Activated B cell treated with CpG ODN at 0.5 μM for 24 hours (primary cell): ENCODE measurements around the gene LOC101059915.

ENCODE experiments used
- ATAC-seq: fragments of 200-7000 bp; cut with Tn5 transposase; one replicate; pipeline ENCODE4 v1.10.0; 2021; ENCODE audit warnings: low read depth, mild to moderate bottlenecking, moderate library complexity
- CTCF ChIA-PET: fragments of 350-600 bp; sonication (Branson Sonifier 250); formaldehyde crosslinking; loops from one replicate; lab custom pipeline; 2021; ENCODE audit warnings: antibody characterized with exemption; lab: Charles Lee
- POLR2A ChIA-PET: fragments of 350-600 bp; sonication (Branson Sonifier 250); formaldehyde crosslinking; loops from one replicate; lab custom pipeline; 2021; ENCODE audit warnings: antibody characterized with exemption; lab: Charles Lee
- DNase-seq: peaks from one replicate; pipeline ENCODE4 v3.0.0; 2022
- H3K27ac Mint-ChIP-seq: one replicate; pipeline ENCODE4 v1.8.0; 2020; ENCODE audit warnings: mixed read lengths
- H3K27me3 Mint-ChIP-seq: one replicate; pipeline ENCODE4 v1.8.0; 2021; ENCODE audit warnings: mixed read lengths
- H3K36me3 Mint-ChIP-seq: one replicate; pipeline ENCODE4 v1.8.0; 2021; ENCODE audit warnings: low read depth, mixed read lengths
- H3K4me1 Mint-ChIP-seq: one replicate; pipeline ENCODE4 v1.8.0; 2021; ENCODE audit warnings: mixed read lengths
- H3K4me3 Mint-ChIP-seq: one replicate; pipeline ENCODE4 v1.8.0; 2020; ENCODE audit warnings: mild to moderate bottlenecking, mixed read lengths
- H3K9me3 Mint-ChIP-seq: one replicate; pipeline ENCODE4 v1.8.0; 2020; ENCODE audit warnings: mixed read lengths
- intact Hi-C: fragments of 100-400 bp; cut with micrococcal nuclease; formaldehyde crosslinking; loops from one replicate; pipeline ENCODE4 v1.15.1; 2024
- TF ChIP-seq, protein P1 (sequence below): fragments of 200-600 bp; IDR thresholded peaks from one replicate; pipeline ENCODE4 v1.8.0; 2022; ENCODE audit warnings: antibody characterized with exemption, mild to moderate bottlenecking

LOC101059915 gene

GRCh38 chrX:71650333-71650969, 16.9 kb upstream of the LOC101059915 start:
- intact Hi-C loops = loop anchor here (1.0 to 5.0 kb wide), 3 partner anchors 32 to 78 kb away; partner anchors contain the start of gene CXCR3
- ChIA-PET POLR2A (interaction anchor here (1.6 kb wide), 1 partner anchor 32 kb away, joined by 4 read pairs; the partner anchor contains the start of gene CXCR3), CTCF (interaction anchor here (0.6 to 1.6 kb wide), 2 partner anchors 28 to 42 kb away, joined by 3 read pairs; no protein-coding TSS in a partner anchor)
- ATAC-seq = peak; percentile 81
- no peaks in the 10 kb centered on the region for H3K36me3 Mint-ChIP-seq
- no peak overlapping the region for H3K4me3 Mint-ChIP-seq
- no peak overlapping the region for H3K27ac Mint-ChIP-seq
- TF ChIP-seq, protein P1, sequence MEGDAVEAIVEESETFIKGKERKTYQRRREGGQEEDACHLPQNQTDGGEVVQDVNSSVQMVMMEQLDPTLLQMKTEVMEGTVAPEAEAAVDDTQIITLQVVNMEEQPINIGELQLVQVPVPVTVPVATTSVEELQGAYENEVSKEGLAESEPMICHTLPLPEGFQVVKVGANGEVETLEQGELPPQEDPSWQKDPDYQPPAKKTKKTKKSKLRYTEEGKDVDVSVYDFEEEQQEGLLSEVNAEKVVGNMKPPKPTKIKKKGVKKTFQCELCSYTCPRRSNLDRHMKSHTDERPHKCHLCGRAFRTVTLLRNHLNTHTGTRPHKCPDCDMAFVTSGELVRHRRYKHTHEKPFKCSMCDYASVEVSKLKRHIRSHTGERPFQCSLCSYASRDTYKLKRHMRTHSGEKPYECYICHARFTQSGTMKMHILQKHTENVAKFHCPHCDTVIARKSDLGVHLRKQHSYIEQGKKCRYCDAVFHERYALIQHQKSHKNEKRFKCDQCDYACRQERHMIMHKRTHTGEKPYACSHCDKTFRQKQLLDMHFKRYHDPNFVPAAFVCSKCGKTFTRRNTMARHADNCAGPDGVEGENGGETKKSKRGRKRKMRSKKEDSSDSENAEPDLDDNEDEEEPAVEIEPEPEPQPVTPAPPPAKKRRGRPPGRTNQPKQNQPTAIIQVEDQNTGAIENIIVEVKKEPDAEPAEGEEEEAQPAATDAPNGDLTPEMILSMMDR = no peak
- H3K4me1 Mint-ChIP-seq = peaks cover 14% of the 10 kb centered on the region
- no peaks in the 10 kb centered on the region for H3K9me3 Mint-ChIP-seq
- DNase-seq = no peak
- H3K27me3 Mint-ChIP-seq = no peaks in the 10 kb centered on the region

DNA sequence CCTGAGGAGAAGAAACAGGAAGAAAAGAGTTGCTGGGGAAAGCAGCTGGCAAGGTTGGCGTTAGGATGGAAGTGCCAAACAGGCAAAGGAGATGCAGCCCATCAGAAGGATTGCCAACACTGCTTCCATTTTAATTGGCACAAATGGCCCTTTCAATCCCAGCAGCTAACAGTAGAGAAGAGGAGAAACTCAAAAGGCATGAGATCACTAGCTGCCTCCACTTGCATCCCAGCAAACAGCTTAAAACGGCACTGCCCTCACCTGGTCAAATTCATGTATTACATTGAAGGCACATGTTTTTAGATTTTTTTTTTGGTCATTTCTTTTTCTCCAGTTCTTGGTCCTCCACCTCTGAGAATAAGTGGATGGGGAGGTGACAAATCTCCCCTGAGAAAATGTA, 14.9 kb upstream of the LOC101059915 start:
- Mint-ChIP-seq H3K4me3 (no peak overlapping the region), H3K27ac (no peak overlapping the region), H3K9me3 (no peaks in the 10 kb centered on the region), H3K27me3 (no peaks in the 10 kb centered on the region), H3K36me3 (no peaks in the 10 kb centered on the region), H3K4me1 (peaks cover 14% of the 10 kb centered on the region)
- CTCF ChIA-PET = interaction anchor here (0.6 to 2.0 kb wide), 9 partner anchors 10 to 235 kb away, joined by 3 to 9 read pairs (median 4); partner anchors contain the start of gene CXCR3
- intact Hi-C loops = loop anchor here (5.0 kb wide), 1 partner anchor 80 kb away; no protein-coding TSS in a partner anchor
- ATAC-seq (peak; percentile 60), DNase-seq (no peak)
- POLR2A ChIA-PET = no interaction called here
- TF ChIP-seq, protein P1 = no peak

- Mint-ChIP-seq H3K4me3 (no peak overlapping the region), H3K4me1 (peaks cover 14% of the 10 kb centered on the region), H3K27me3 (no peaks in the 10 kb centered on the region), H3K36me3 (no peaks in the 10 kb centered on the region), H3K27ac (no peak overlapping the region), H3K9me3 (no peaks in the 10 kb centered on the region)
- no peak for ATAC-seq
- CTCF ChIA-PET = interaction anchor here (2.0 kb wide), 1 partner anchor 89 kb away, joined by 6 read pairs; no protein-coding TSS in a partner anchor
- TF ChIP-seq, protein P1 = no peak
- DNase-seq = no peak
- intact Hi-C loops = loop anchor here (5.0 kb wide), 1 partner anchor 81 kb away; no protein-coding TSS in a partner anchor
- POLR2A ChIA-PET = no interaction called here
Observed at GRCh38 chrX:71653344-71653743, 14.0 kb upstream of the LOC101059915 start.

DNA sequence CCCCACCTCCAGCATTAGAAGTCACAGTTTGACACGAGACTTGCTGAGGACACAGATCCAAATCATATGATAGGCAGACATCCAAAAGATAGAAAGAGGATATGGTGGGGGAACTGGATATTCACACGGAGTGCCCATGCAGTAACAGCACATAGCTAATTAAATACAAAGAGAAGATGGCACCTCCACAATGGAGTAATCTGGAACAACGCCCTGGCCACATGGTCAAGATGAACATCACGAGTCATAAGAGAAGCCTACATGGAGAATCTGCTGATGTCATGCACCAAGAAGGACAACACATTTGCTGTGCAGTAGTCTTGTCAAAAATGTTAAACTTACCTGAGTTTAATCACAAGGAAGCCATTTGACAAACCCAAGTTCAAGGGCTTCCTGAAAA, 10.1 kb upstream of the LOC101059915 start:
- no peak for DNase-seq
- H3K27ac Mint-ChIP-seq = no peak overlapping the region

DNA sequence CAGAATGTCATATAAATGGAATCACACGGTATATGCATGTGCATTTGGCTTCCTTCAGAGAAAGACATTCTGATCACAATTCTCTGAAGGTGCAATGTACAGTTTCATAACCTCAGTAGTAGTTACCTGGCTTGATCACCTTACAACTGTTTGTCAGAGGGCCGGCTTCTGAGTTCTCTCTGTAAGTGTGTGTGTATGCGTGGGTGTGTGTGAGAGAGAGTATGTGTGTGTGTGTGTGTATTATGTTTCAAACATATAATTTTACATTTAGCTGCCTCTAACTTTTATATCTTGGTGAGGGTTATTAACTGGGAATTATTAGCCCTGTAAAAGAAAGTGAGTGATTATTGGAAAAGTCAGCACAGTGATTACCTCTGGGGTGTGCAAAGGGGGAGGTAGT, 8.0 kb upstream of the LOC101059915 start:
- ChIA-PET CTCF (no interaction called here), POLR2A (no interaction called here)
- peaks cover 10% of the 10 kb centered on the region for H3K4me1 Mint-ChIP-seq
- no peak overlapping the region for H3K4me3 Mint-ChIP-seq
- TF ChIP-seq, protein P1 = no peak
- intact Hi-C loops = no loop called here
- DNase-seq = no peak
- no peaks in the 10 kb centered on the region for H3K36me3 Mint-ChIP-seq
- no peaks in the 10 kb centered on the region for H3K27me3 Mint-ChIP-seq
- no peak for ATAC-seq
- H3K27ac Mint-ChIP-seq = no peak overlapping the region
- no peaks in the 10 kb centered on the region for H3K9me3 Mint-ChIP-seq

More for the DNA sequence above, 10.1 kb upstream of the LOC101059915 start:
- Mint-ChIP-seq H3K4me3 (no peak overlapping the region), H3K9me3 (no peaks in the 10 kb centered on the region), H3K4me1 (peaks cover 2% of the 10 kb centered on the region), H3K36me3 (no peaks in the 10 kb centered on the region), H3K27me3 (no peaks in the 10 kb centered on the region)
- no peak for ATAC-seq
- intact Hi-C loops = no loop called here
- CTCF ChIA-PET = no interaction called here
- TF ChIP-seq, protein P1 = no peak
- POLR2A ChIA-PET = no interaction called here
